OCI-LY3 (cell line): ENCODE results near the gene CPS1.

Experiments used
- H2AFZ ChIP-seq: fragments of 200-600, 300-600 bp; shearing (Covaris generic); 2 replicates; pipeline ENCODE4 v1.6.0; 2014; ENCODE audit warnings: antibody characterized with exemption, low read depth, low read length
- H3K27ac ChIP-seq: fragments of 200-600, 300-600 bp; sonication (generic); 2 replicates; pipeline ENCODE4 v1.5.1; 2014; ENCODE audit warnings: mild to moderate bottlenecking, low read length, moderate library complexity, mixed read lengths
- H3K27me3 ChIP-seq: fragments of 200-600, 300-600 bp; sonication (generic); 2 replicates; pipeline ENCODE4 v1.6.1; 2014; ENCODE audit warnings: low read depth, low read length, mixed read lengths
- H3K36me3 ChIP-seq: fragments of 200-600, 300-600 bp; sonication (generic); replicated peaks from 2 replicates; pipeline ENCODE3; 2014; ENCODE audit warnings: low read depth, low read length, mixed read lengths
- H3K4me1 ChIP-seq: fragments of 300-600, 200-600 bp; sonication (generic); 2 replicates; pipeline ENCODE4 v1.6.1; 2014; ENCODE audit warnings: low read length, mixed read lengths
- H3K4me2 ChIP-seq: fragments of 200-600, 300-600 bp; sonication (generic); 2 replicates; pipeline ENCODE4 v1.6.1; 2014; ENCODE audit warnings: low read length, mixed read lengths
- H3K4me3 ChIP-seq: fragments of 300-600, 200-600 bp; sonication (generic); 2 replicates; pipeline ENCODE4 v1.5.1; 2014; ENCODE audit warnings: antibody characterized with exemption, mild to moderate bottlenecking, low read length, moderate library complexity
- H3K79me2 ChIP-seq: fragments of 300-600, 200-600 bp; shearing (Covaris generic); 2 replicates; pipeline ENCODE4 v1.6.1; 2014; ENCODE audit warnings: mild to moderate bottlenecking, low read length, mixed read lengths
- H3K9ac ChIP-seq: fragments of 300-600, 200-600 bp; shearing (Covaris generic); 2 replicates; pipeline ENCODE4 v1.6.0; 2014; ENCODE audit warnings: mild to moderate bottlenecking, low read length, moderate library complexity
- H3K9me3 ChIP-seq: fragments of 200-600, 300-600 bp; shearing (Covaris generic); 2 replicates; pipeline ENCODE4 v1.6.1; 2014; ENCODE audit warnings: low read length, mixed read lengths; ENCODE audit not compliant: insufficient read depth
- H4K20me1 ChIP-seq: fragments of 200-600, 300-600 bp; sonication (generic); 2 replicates; pipeline ENCODE4 v1.6.1; 2016; ENCODE audit warnings: low read length, mixed read lengths; ENCODE audit not compliant: insufficient read depth
- EZH2phosphoT487 ChIP-seq: fragments of 200-600 bp; shearing (Covaris generic); IDR thresholded peaks from 2 replicates; pipeline ENCODE4 v1.6.1; 2018; ENCODE audit warnings: antibody characterized with exemption, mixed run types, low read depth
- TF ChIP-seq, protein P1 (sequence below): fragments of 200-600, 300-600 bp; sonication (generic); IDR thresholded peaks from 2 replicates; pipeline ENCODE4 v1.5.1; 2014; ENCODE audit warnings: antibody characterized with exemption, low read length, low read depth

CPS1 gene

DNA sequence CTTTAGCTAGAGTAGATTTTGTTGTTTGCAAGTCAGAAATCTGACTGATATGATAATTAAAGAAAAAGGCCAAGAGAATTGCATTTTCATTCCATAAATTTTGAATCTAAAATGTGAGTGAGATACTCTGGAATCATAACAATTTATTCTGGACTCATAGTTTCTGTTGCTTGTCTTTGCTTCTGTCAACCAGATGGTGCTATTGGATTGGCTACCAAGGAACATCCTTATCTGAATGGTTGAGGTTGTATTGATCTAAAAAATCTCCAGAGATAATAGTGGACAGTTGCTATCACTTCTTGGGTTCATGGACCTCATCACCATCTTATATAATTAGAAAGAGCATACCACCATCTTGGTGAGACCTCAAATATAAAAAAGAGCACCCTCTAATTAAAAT, 34.0 kb upstream of the CPS1 start:
- Histone ChIP-seq H3K4me2 (no peak overlapping the region), H3K79me2 (no peaks in the 10 kb centered on the region), H3K27ac (no peak overlapping the region), H3K4me3 (no peak overlapping the region), H3K4me1 (no peaks in the 10 kb centered on the region), H3K9ac (no peak overlapping the region), H3K36me3 (no peaks in the 10 kb centered on the region), H3K27me3 (no peaks in the 10 kb centered on the region), H3K9me3 (no peaks in the 10 kb centered on the region), H4K20me1 (no peaks in the 10 kb centered on the region), H2AFZ (no peak overlapping the region)
- TF ChIP-seq, protein P1, sequence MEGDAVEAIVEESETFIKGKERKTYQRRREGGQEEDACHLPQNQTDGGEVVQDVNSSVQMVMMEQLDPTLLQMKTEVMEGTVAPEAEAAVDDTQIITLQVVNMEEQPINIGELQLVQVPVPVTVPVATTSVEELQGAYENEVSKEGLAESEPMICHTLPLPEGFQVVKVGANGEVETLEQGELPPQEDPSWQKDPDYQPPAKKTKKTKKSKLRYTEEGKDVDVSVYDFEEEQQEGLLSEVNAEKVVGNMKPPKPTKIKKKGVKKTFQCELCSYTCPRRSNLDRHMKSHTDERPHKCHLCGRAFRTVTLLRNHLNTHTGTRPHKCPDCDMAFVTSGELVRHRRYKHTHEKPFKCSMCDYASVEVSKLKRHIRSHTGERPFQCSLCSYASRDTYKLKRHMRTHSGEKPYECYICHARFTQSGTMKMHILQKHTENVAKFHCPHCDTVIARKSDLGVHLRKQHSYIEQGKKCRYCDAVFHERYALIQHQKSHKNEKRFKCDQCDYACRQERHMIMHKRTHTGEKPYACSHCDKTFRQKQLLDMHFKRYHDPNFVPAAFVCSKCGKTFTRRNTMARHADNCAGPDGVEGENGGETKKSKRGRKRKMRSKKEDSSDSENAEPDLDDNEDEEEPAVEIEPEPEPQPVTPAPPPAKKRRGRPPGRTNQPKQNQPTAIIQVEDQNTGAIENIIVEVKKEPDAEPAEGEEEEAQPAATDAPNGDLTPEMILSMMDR = no peak
- TF ChIP-seq EZH2phosphoT487 = no peak

DNA sequence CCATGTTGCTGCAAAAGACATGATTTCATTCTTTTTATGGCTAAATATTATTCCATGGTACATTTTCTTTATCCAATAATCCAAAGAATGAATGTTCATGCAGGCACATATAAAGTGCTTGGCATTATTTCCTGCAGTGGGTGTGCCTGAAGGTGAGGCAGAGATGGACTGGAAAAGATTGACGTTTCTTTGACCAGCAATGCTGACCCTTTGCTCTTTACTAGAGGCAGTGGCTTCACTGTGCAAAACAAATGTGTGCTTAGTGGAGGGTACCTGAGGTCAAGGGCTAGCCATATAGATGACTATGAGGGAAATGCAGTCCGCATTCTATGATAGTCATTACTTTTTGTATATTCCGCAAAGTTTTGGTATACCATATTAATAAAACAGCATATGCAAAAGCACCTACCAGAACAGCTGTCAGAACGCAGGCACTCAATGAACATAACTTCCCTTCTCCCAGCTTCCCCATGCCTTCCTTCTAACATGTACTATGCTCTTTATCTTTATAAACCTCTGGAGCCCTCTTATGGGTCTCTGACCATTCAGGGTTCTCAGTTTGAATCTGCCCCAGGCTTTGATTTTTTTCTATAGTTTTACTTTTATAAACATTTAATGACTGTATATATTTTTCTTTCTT, 32.6 kb upstream of the CPS1 start:
- no peaks in the 10 kb centered on the region for H4K20me1 ChIP-seq
- no peaks in the 10 kb centered on the region for H3K4me1 ChIP-seq
- no peak for TF ChIP-seq EZH2phosphoT487
- TF ChIP-seq, protein P1 = no peak
- H3K79me2 ChIP-seq = no peaks in the 10 kb centered on the region
- no peak overlapping the region for H3K9ac ChIP-seq
- H3K36me3 ChIP-seq = no peaks in the 10 kb centered on the region
- no peaks in the 10 kb centered on the region for H3K9me3 ChIP-seq
- H3K27ac ChIP-seq = no peak overlapping the region
- H2AFZ ChIP-seq = no peak overlapping the region
- no peak overlapping the region for H3K4me2 ChIP-seq
- no peaks in the 10 kb centered on the region for H3K27me3 ChIP-seq
- no peak overlapping the region for H3K4me3 ChIP-seq

DNA sequence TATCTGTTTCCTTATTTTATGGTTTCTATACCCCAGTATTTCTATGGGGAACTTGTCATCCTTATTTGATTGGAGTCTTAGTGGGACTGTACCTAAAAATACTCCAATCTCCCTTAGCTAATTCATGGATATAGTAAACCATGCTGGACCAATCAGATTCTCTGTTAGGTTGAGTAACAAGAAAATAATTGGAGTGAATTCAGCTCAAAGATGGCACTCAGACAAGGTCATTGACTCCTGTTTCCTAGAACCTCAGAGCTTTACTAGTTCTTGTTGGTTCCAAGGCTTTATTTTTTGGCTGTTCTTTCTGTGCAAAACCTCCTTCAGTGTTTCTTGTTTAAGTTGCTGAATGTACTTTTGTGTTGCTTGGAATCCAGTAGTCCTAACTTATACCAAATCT, 31.9 kb upstream of the CPS1 start:
- Histone ChIP-seq H3K4me1 (no peaks in the 10 kb centered on the region), H3K27me3 (no peaks in the 10 kb centered on the region), H3K79me2 (no peaks in the 10 kb centered on the region), H2AFZ (no peak overlapping the region), H3K4me2 (no peak overlapping the region), H3K36me3 (no peaks in the 10 kb centered on the region), H3K27ac (no peak overlapping the region), H3K9me3 (no peaks in the 10 kb centered on the region), H3K4me3 (no peak overlapping the region), H3K9ac (no peak overlapping the region), H4K20me1 (no peaks in the 10 kb centered on the region)
- no peak for TF ChIP-seq EZH2phosphoT487

DNA sequence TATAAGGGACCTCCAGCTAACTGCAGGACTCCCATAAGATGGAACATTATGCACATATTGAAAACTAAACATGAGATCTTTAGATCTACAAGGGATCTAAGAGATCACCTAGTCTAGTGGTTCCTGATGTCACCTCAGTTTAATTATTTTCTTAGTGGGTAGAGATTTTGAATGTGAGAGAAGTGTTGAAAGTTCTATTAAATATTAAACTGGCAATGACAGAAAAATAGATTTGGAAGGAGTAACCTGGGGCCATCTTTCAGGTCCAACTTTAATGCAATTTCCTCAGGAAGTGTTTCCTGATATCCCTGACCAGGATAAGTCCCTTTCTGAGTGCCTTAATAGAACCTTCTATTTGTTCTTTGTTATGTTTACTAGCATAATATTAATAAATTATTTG, 29.1 kb upstream of the CPS1 start:
- no peaks in the 10 kb centered on the region for H3K4me1 ChIP-seq
- H2AFZ ChIP-seq = no peak overlapping the region
- H3K27ac ChIP-seq = no peak overlapping the region
- no peak overlapping the region for H3K4me2 ChIP-seq
- no peaks in the 10 kb centered on the region for H3K79me2 ChIP-seq
- H4K20me1 ChIP-seq = no peaks in the 10 kb centered on the region
- TF ChIP-seq, protein P1 = no peak
- no peak for TF ChIP-seq EZH2phosphoT487
- no peaks in the 10 kb centered on the region for H3K36me3 ChIP-seq
- no peak overlapping the region for H3K9ac ChIP-seq
- H3K4me3 ChIP-seq = no peak overlapping the region
- no peaks in the 10 kb centered on the region for H3K27me3 ChIP-seq
- H3K9me3 ChIP-seq = no peaks in the 10 kb centered on the region

DNA sequence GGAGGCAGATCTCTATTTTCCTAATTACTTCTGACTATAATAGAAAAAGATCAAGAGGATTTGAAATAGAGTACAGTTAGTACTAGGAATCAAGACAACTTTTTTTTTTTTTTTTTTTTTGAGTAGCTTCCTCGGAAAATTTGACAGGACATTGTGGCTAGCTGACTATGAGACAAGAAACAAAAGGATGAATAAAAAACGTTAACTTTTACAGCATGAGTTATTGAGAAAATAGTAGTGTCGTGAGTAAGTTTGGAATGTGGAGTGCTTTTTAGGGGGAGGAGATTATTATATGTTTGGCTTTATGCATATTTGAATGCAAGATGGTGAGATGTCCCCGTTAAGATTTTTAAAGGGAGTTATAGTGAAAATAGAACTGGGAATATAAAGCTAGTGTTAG, 27.7 kb upstream of the CPS1 start:
- H4K20me1 ChIP-seq = no peaks in the 10 kb centered on the region
- H3K27me3 ChIP-seq = no peaks in the 10 kb centered on the region
- no peak overlapping the region for H2AFZ ChIP-seq
- no peak overlapping the region for H3K9ac ChIP-seq
- TF ChIP-seq EZH2phosphoT487 = no peak
- TF ChIP-seq, protein P1 = no peak
- no peaks in the 10 kb centered on the region for H3K4me1 ChIP-seq
- H3K79me2 ChIP-seq = no peaks in the 10 kb centered on the region
- no peak overlapping the region for H3K4me3 ChIP-seq
- no peak overlapping the region for H3K4me2 ChIP-seq
- no peaks in the 10 kb centered on the region for H3K9me3 ChIP-seq
- no peak overlapping the region for H3K27ac ChIP-seq
- H3K36me3 ChIP-seq = no peaks in the 10 kb centered on the region
